Activated CD8-positive, alpha-beta T cell treated with anti-CD3 and anti-CD28 coated beads for 36 hours (primary cell): ENCODE measurements around the gene CFAP299. TPM values are rescaled to one million over a fixed set of nuclear protein-coding genes. Genes with fewer than 3 reads are reported as not detected.

ENCODE experiments used
- total RNA-seq, 2 experiments: library from RNA; stranded (reverse); gene quantifications; one replicate each; pipeline ENCODE4 v1.2.3, GENCODE V29; 2021

CFAP299 gene
- total RNA-seq, 2 experiments from 2014 or later: not detected

Other genes with a start within 250 kb of the CFAP299 start
- gene PRDM8, start 138.2 kb upstream of the CFAP299 start, total RNA-seq: 1 to 10 TPM; 2.8 to 3.2 TPM
- not detected for gene FGF5, start 69.1 kb upstream of the CFAP299 start, total RNA-seq